HG03135 (cell line): ENCODE measurements around the gene PIP4K2A.
"Not testable (repeated sequence)": the region's sequence is repeated elsewhere in the genome, so short reads cannot be mapped to it uniquely, and the experiment has no call there.

Experiments used
- ATAC-seq: cut with Tn5 transposase; IDR thresholded peaks from one replicate; pipeline ENCODE4 v1.9.1; 2021; ENCODE audit warnings: mild to moderate bottlenecking, moderate library complexity; ENCODE audit not compliant: unreplicated experiment

The PIP4K2A gene

GRCh38 chr10:22527520-22527919 lies 186.9 kb downstream of the PIP4K2A start:
- no peak for ATAC-seq

GRCh38 chr10:22524333-22524732 lies 190.0 kb downstream of the PIP4K2A start:
- not testable (repeated sequence) for ATAC-seq

- not testable (repeated sequence) for ATAC-seq
These were observed 193.7 kb downstream of the PIP4K2A start for GRCh38 chr10:22520645-22521044.

GRCh38 chr10:22518167-22518724 lies 196.1 kb downstream of the PIP4K2A start:
- ATAC-seq: no peak

GRCh38 chr10:22515009-22515408 lies 199.4 kb downstream of the PIP4K2A start:
- ATAC-seq: no peak

GRCh38 chr10:22514414-22514758 lies 200.0 kb downstream of the PIP4K2A start:
- ATAC-seq: not testable (repeated sequence)

GRCh38 chr10:22513483-22514413 lies 200.6 kb downstream of the PIP4K2A start:
- ATAC-seq: not testable (repeated sequence)

- not testable (repeated sequence) for ATAC-seq
These were observed 202.4 kb downstream of the PIP4K2A start for GRCh38 chr10:22512015-22512414.

GRCh38 chr10:22508214-22508613 lies 206.2 kb downstream of the PIP4K2A start:
- not testable (repeated sequence) for ATAC-seq

GRCh38 chr10:22505911-22506685 lies 208.3 kb downstream of the PIP4K2A start:
- ATAC-seq: no peak

GRCh38 chr10:22504766-22505165 lies 209.6 kb downstream of the PIP4K2A start:
- ATAC-seq: no peak

GRCh38 chr10:22503315-22504088 lies 210.9 kb downstream of the PIP4K2A start:
- ATAC-seq: no peak

- ATAC-seq: no peak
These were observed 212.5 kb downstream of the PIP4K2A start for GRCh38 chr10:22501863-22502262.

- no peak for ATAC-seq
These were observed 213.0 kb downstream of the PIP4K2A start for GRCh38 chr10:22501413-22501812.

- no peak for ATAC-seq
These were observed 213.6 kb downstream of the PIP4K2A start for GRCh38 chr10:22500656-22501340.

GRCh38 chr10:22499973-22500372 lies 214.4 kb downstream of the PIP4K2A start:
- ATAC-seq: not testable (repeated sequence)

GRCh38 chr10:22495396-22495795 lies 219.0 kb downstream of the PIP4K2A start:
- ATAC-seq: no peak

GRCh38 chr10:22494007-22494406 lies 220.4 kb downstream of the PIP4K2A start:
- no peak for ATAC-seq

- no peak for ATAC-seq
These were observed 222.3 kb downstream of the PIP4K2A start for GRCh38 chr10:22491931-22492615.

GRCh38 chr10:22491480-22491879 lies 222.9 kb downstream of the PIP4K2A start:
- no peak for ATAC-seq
